ENCODE data around the gene FBLIM1.

The FBLIM1 gene

DNA sequence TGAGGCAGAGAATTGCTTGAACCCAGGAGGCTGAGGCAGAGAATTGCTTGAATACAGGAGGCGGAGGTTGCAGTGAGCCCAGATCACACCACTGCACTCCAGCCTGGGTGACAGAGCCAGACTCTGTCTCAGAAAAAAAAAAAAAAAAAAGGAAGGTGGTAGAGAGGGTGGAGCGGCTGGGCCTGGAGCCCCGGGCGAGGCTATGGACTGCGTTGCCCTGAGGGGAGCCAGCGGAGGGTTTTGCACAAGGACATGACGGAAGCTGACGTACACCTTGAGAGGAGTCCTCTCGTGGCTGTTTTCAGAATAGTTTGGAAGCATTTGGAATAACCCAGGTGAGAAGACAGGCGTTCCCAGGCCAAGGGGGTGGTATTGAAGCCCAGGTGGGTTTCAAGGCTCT, 6.9 kb upstream of the FBLIM1 start:
- Histone ChIP-seq H3K27ac (ENCODE audit: low read depth, low read length) (no peak overlapping the region), H3K36me3 (ENCODE audit: control insufficient read depth, insufficient read depth, low read length) (no peaks in the 10 kb centered on the region), H3K4me3 (ENCODE audit: low read depth, low read length) (no peak overlapping the region), H3K9me3 (ENCODE audit: control insufficient read depth, insufficient read depth, low read depth, low read length) (no peaks in the 10 kb centered on the region), H3K27me3 (ENCODE audit: control insufficient read depth, insufficient read depth, low read length) (peaks cover 4% of the 10 kb centered on the region; the same call in 1 of the 2 replicates), H3K4me1 (ENCODE audit: control insufficient read depth, insufficient read depth, low read length) (peaks cover 32% of the 10 kb centered on the region), H3K9ac (ENCODE audit: low read length) (no peak overlapping the region)

DNA sequence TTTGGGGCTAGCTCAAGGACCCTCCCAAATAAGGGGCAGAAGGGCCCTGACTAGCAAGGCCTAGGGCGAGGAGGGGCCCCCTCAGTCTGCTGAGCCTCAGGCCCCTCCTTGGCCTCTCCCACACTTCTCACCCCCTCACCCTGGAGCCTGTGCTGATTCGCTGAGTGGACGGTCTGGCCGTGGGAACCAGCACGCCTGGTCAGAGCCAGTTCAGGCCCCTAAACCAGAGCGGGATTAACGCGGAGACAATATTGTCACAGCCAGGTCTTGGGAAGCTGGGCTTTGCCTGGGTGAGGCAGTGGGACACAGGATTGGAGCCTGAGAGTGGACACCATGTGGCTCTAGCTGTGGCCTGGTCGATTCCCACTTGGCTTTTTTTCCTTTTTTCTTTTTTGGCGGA, 4.8 kb upstream of the FBLIM1 start:
- no peak overlapping the region for H3K4me3 ChIP-seq (ENCODE audit: low read depth, low read length)
- no peaks in the 10 kb centered on the region for H3K9me3 ChIP-seq (ENCODE audit: control insufficient read depth, insufficient read depth, low read depth, low read length)
- H3K36me3 ChIP-seq (ENCODE audit: control insufficient read depth, insufficient read depth, low read length): no peaks in the 10 kb centered on the region
- H3K27me3 ChIP-seq (ENCODE audit: control insufficient read depth, insufficient read depth, low read length): peaks cover 12% of the 10 kb centered on the region; the same call in 1 of the 2 replicates
- H3K4me1 ChIP-seq (ENCODE audit: control insufficient read depth, insufficient read depth, low read length): peaks cover 46% of the 10 kb centered on the region
- H3K9ac ChIP-seq (ENCODE audit: low read length): no peak overlapping the region
- no peak overlapping the region for H3K27ac ChIP-seq (ENCODE audit: low read depth, low read length)

DNA sequence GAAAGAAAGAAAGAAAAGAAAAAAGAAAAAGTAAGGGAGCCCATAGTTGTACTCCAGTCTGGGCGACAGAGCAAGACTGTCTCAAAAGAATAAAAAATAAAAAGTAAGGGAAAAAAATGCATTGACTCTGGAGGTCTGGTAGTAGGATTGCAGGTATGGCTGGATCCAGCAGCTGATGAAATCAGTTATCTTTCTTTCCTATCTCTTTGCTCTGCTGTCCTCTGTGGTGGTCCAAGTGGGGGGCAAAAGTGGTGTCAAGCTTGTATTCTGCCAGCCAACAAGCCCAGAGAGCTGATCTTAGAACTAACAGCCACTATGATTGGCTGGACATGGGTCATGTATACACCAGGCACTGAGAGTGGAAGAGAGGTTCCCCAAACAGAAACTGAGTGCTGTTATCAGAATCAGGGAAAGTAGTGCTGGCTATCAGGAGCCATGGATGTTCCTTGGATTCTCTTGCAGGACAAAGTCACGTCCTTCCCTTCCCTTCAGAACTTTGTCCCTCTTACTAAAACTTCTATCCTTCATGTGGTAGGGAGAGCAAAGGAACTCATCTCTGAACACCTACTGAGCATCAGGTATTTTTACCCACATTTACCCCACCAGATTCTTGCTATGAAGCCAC, 3.5 kb upstream of the FBLIM1 start:
- Histone ChIP-seq H3K9ac (ENCODE audit: low read length) (no peak overlapping the region), H3K4me1 (ENCODE audit: control insufficient read depth, insufficient read depth, low read length) (peaks cover 32% of the 10 kb centered on the region), H3K27ac (ENCODE audit: low read depth, low read length) (no peak overlapping the region), H3K4me3 (ENCODE audit: low read depth, low read length) (no peak overlapping the region), H3K9me3 (ENCODE audit: control insufficient read depth, insufficient read depth, low read depth, low read length) (no peaks in the 10 kb centered on the region), H3K36me3 (ENCODE audit: control insufficient read depth, insufficient read depth, low read length) (no peaks in the 10 kb centered on the region), H3K27me3 (ENCODE audit: control insufficient read depth, insufficient read depth, low read length) (peaks cover 12% of the 10 kb centered on the region; the same call in 1 of the 2 replicates)

DNA sequence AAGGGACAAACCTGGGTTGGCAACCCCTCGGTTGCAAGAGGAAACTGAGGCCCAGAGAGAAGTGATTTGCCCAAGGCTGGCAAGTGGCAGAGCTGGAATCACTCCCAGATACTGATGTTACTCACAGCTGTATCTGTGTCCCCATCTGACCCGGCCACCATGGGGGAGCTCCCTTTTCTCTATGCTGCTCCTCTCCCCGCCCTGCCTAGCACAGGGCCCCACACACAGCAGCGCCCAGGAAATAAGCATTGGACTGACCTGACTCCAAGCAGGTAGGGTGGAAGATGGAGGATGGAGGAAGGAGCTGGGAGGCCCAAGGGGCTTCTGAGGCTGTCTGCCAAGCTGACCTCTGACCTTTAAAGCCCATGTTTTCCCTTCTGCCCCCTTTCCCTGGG, 3.0 kb upstream of the FBLIM1 start:
- H3K36me3 ChIP-seq (ENCODE audit: control insufficient read depth, insufficient read depth, low read length): no peaks in the 10 kb centered on the region
- peaks cover 12% of the 10 kb centered on the region; the same call in 1 of the 2 replicates for H3K27me3 ChIP-seq (ENCODE audit: control insufficient read depth, insufficient read depth, low read length)
- peaks cover 36% of the 10 kb centered on the region for H3K4me1 ChIP-seq (ENCODE audit: control insufficient read depth, insufficient read depth, low read length)
- no peak overlapping the region for H3K27ac ChIP-seq (ENCODE audit: low read depth, low read length)
- no peak overlapping the region for H3K9ac ChIP-seq (ENCODE audit: low read length)
- H3K4me3 ChIP-seq (ENCODE audit: low read depth, low read length): no peak overlapping the region
- no peaks in the 10 kb centered on the region for H3K9me3 ChIP-seq (ENCODE audit: control insufficient read depth, insufficient read depth, low read depth, low read length)

DNA sequence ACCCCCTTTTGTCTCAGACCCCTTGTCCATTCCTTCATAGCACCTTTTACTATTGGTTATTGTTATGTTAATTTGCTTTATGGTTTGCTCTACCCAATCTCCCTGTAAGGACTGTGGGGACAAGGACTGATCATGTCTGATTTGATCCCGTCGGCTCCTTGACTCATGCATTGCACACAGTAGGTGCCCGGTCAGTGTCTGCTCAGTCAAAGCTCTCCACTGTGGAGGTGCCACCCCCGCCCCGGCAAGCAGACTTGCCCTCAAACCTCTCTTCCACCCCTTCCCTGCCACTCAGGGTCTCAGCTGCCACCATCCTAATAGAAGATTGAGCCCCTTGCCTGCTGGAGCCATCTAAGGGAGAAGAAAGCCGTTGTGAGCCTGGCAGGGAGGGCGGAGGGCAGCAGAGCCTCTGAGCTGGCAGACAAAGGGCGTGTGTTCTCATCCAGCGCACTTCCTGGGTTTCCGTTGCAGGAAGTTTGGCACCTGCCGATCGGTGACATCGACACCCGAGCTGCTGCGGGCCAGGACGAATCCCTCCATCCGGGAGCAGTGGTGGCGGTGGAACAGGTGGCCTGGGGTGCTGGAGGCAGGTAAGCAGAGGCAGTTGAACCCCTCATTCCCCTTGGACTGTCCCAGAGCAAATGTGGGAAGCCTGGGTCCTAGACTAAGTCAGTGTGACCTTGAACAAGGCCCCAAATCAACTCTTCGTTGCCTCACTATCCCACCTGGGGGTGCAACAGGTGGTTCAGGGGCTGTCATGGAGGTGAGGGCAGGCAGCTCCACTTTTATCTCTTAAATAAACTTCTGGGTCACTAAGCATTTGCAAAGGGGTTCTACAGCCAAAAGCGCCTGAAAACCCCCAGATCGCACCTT, 2.2 kb upstream of the FBLIM1 start:
- Histone ChIP-seq H3K27me3 (ENCODE audit: control insufficient read depth, insufficient read depth, low read length) (peaks cover 12% of the 10 kb centered on the region; the same call in 1 of the 2 replicates), H3K36me3 (ENCODE audit: control insufficient read depth, insufficient read depth, low read length) (no peaks in the 10 kb centered on the region), H3K9me3 (ENCODE audit: control insufficient read depth, insufficient read depth, low read depth, low read length) (no peaks in the 10 kb centered on the region), H3K4me1 (ENCODE audit: control insufficient read depth, insufficient read depth, low read length) (peaks cover 39% of the 10 kb centered on the region), H3K27ac (ENCODE audit: low read depth, low read length) (no peak overlapping the region), H3K9ac (ENCODE audit: low read length) (no peak overlapping the region), H3K4me3 (ENCODE audit: low read depth, low read length) (no peak overlapping the region)

DNA sequence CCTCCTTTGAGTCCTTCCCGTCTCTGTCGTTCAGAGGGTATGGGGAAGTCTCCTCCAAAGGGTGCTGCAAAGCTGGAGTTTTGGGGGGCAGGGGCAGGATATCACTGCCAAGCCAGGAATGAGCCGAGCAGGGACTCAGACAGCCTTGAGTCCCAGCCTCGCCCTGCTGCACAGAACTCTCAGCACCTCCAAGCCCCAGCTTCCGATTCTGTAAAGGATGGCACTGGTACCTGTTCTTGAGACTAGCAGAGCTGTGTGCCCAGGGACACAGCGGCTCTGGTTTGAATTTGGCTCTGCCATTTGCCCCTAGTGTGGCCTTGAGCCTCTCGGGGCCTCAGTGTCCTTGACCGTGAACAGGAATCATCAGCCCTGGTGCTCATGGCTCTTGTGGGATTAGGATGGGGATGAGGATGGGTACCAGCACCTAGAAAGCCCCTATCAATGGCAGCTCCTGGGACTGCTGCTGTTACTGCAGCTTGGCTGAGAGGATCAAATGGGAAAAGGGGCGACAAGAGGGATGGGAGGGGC, 1.5 kb upstream of the FBLIM1 start:
- Histone ChIP-seq H3K4me1 (ENCODE audit: control insufficient read depth, insufficient read depth, low read length) (peaks cover 39% of the 10 kb centered on the region), H3K9ac (ENCODE audit: low read length) (no peak overlapping the region), H3K27ac (ENCODE audit: low read depth, low read length) (no peak overlapping the region), H3K9me3 (ENCODE audit: control insufficient read depth, insufficient read depth, low read depth, low read length) (no peaks in the 10 kb centered on the region), H3K4me3 (ENCODE audit: low read depth, low read length) (peak overlapping the region; percentile 72), H3K36me3 (ENCODE audit: control insufficient read depth, insufficient read depth, low read length) (no peaks in the 10 kb centered on the region), H3K27me3 (ENCODE audit: control insufficient read depth, insufficient read depth, low read length) (peaks cover 12% of the 10 kb centered on the region; the same call in 1 of the 2 replicates)

DNA sequence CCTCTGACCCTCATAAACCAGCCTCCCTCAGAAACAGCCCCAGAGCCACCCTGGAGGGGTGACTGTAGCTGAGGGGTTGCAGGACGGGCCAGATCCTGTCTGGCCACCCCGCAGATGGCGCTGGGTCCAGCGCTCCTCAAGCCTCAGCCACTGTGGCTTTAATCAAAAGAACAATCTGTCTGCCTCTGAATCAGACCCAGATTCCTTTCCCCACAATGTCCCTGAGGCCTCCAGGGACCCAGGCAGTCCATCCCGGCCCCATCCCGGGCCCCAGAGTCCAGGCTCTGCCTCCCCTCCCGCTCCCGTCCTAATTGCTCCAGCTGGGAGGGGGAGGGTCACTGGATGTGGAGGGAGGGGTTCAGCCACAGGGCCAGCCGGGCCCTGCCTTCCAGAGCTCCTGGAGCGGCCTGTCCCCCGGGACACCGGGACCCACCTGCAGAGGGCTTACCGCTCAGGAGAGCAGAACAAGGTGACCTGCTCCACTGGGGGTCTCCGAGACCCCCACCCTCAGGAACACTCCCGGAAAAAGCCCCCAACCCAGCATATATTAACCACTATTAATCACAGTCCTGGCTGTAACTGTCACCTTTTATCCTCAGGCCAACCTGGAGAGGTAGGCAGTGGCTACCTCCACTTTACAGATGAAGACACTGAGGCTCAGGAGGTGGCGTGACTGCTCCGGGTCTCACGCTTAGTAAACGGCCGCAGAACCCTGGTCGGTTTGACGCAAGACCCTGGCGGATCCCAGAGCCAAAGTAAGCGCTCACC, 836 bp upstream of the FBLIM1 start:
- Histone ChIP-seq H3K4me3 (ENCODE audit: low read depth, low read length) (peak overlapping the region; percentile 72), H3K9me3 (ENCODE audit: control insufficient read depth, insufficient read depth, low read depth, low read length) (no peaks in the 10 kb centered on the region), H3K4me1 (ENCODE audit: control insufficient read depth, insufficient read depth, low read length) (peaks cover 44% of the 10 kb centered on the region), H3K27me3 (ENCODE audit: control insufficient read depth, insufficient read depth, low read length) (peaks cover 12% of the 10 kb centered on the region; the same call in 1 of the 2 replicates), H3K9ac (ENCODE audit: low read length) (peak overlapping the region; percentile 54), H3K27ac (ENCODE audit: low read depth, low read length) (no peak overlapping the region), H3K36me3 (ENCODE audit: control insufficient read depth, insufficient read depth, low read length) (peaks cover 4% of the 10 kb centered on the region)

DNA sequence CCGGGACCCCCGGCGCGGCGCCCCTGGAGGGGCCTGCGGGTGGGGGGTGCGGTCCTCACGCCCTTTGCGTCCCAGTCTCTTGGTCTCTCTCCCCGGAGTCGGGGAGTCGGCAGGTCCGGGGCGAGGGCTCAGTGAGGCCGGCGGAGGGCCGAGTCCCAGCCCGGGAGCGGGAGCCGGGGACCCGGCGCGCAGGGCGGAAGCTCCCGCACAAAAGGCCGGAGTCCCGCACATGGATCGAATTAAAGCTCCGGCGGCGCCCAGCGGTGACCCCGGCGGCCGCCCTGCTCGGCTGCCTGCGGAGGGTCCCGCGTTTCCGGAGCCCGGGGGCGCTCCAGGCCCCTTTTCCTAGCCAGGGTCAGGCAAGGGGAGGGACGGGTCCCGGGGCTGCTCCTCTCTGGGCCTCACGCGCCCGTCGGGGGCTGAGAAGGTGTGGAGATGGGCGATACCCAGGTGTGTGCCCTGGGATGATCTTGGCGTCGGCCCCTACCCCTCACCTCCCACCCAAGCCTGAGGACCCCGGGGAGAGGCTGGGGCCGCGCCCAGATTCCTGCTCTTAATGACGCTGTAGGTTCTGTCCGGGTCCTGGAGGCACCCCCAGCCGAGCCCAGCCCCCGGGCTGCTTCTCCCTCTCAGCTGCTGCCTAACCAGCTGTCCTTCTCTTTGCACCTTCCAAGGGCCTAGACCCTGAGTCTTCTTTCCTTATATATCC, 512 bp downstream of the FBLIM1 start:
- peak overlapping the region; percentile 90 for H3K4me3 ChIP-seq (ENCODE audit: low read depth, low read length)
- H3K27ac ChIP-seq (ENCODE audit: low read depth, low read length): peak overlapping the region; percentile 87; the same call in 1 of the 2 replicates
- H3K4me1 ChIP-seq (ENCODE audit: control insufficient read depth, insufficient read depth, low read length): peaks cover 48% of the 10 kb centered on the region
- peak overlapping the region; percentile 91 for H3K9ac ChIP-seq (ENCODE audit: low read length)
- no peaks in the 10 kb centered on the region for H3K9me3 ChIP-seq (ENCODE audit: control insufficient read depth, insufficient read depth, low read depth, low read length)
- peaks cover 12% of the 10 kb centered on the region; the same call in 1 of the 2 replicates for H3K27me3 ChIP-seq (ENCODE audit: control insufficient read depth, insufficient read depth, low read length)
- peaks cover 9% of the 10 kb centered on the region for H3K36me3 ChIP-seq (ENCODE audit: control insufficient read depth, insufficient read depth, low read length)

DNA sequence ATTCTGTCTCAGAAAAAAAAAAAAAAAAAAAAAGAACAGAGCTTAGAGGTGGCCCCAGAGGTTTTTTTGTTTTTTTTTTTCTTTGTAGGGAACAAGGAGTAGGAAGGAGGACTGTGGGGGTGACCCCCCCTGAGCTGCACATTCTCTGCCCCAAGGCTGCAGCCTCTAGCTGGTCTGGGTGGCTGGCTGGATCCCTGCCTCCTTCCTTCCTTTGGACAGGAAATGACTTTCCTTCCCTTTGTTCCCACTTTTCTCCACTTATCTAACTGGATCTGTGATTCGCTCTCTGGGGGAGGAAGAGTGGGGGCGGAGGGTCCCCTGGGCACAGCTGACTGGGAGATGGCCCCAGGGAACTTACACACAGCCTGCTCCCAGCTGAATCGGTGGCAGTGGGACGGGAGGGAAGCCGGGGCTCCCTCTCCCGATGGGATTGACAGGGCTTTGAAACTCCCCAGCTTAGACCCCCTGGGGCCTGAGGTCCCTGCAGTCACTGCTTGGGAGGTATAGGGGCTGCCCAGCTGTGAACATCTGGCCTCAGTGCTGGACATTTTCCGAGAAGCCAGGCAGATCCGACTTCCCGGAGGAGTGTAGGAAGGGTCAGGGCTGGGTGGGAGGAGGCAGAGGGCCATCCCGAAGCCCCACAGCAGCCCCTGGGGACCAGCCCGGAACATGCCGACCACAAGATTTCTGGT, 2.1 kb downstream of the FBLIM1 start:
- H3K27me3 ChIP-seq (ENCODE audit: control insufficient read depth, insufficient read depth, low read length): peaks cover 12% of the 10 kb centered on the region; the same call in 1 of the 2 replicates
- H3K9me3 ChIP-seq (ENCODE audit: control insufficient read depth, insufficient read depth, low read depth, low read length): no peaks in the 10 kb centered on the region
- peak overlapping the region; percentile 85; the same call in 1 of the 2 replicates for H3K27ac ChIP-seq (ENCODE audit: low read depth, low read length)
- H3K36me3 ChIP-seq (ENCODE audit: control insufficient read depth, insufficient read depth, low read length): peaks cover 24% of the 10 kb centered on the region
- H3K4me1 ChIP-seq (ENCODE audit: control insufficient read depth, insufficient read depth, low read length): peaks cover 45% of the 10 kb centered on the region
- H3K4me3 ChIP-seq (ENCODE audit: low read depth, low read length): peak overlapping the region; percentile 90
- H3K9ac ChIP-seq (ENCODE audit: low read length): peak overlapping the region; percentile 91

Measured in HUES6 (cell line).